Sigmoid colon (tissue), 3 donors: ENCODE results near the gene CD44.

Source experiments
- POLR2A ChIP-seq, 2 donors: fragments of 450-650 bp; IDR thresholded peaks; one replicate each; pipeline ENCODE4 v1.6.1; 2016; ENCODE audit warnings: antibody characterized with exemption in 2 of 2, mild to moderate bottlenecking in 2 of 2, moderate library complexity in 2 of 2
- TF ChIP-seq, protein P1 (sequence below), 4 experiments: fragments of 450-650 bp in 3 of 4; fragments of 200-600 bp in 1 of 4; IDR thresholded peaks; one replicate each; pipeline ENCODE4 v1.5.1; 2016 to 2019; ENCODE audit warnings: antibody characterized with exemption in 4 of 4, mild to moderate bottlenecking in 3 of 4, moderate library complexity in 2 of 4

GRCh38 chr11:35165423-35166368 lies 26.7 kb downstream of the CD44 start:
- TF ChIP-seq, protein P1, sequence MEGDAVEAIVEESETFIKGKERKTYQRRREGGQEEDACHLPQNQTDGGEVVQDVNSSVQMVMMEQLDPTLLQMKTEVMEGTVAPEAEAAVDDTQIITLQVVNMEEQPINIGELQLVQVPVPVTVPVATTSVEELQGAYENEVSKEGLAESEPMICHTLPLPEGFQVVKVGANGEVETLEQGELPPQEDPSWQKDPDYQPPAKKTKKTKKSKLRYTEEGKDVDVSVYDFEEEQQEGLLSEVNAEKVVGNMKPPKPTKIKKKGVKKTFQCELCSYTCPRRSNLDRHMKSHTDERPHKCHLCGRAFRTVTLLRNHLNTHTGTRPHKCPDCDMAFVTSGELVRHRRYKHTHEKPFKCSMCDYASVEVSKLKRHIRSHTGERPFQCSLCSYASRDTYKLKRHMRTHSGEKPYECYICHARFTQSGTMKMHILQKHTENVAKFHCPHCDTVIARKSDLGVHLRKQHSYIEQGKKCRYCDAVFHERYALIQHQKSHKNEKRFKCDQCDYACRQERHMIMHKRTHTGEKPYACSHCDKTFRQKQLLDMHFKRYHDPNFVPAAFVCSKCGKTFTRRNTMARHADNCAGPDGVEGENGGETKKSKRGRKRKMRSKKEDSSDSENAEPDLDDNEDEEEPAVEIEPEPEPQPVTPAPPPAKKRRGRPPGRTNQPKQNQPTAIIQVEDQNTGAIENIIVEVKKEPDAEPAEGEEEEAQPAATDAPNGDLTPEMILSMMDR (IDR thresholded peaks at IDR 0.05) = no peak
- no peak for TF ChIP-seq POLR2A (IDR thresholded peaks at IDR 0.05)
